CD14-positive monocyte (primary cell): ENCODE results near the gene ZNRF1. TPM values are rescaled to one million over a fixed set of nuclear protein-coding genes. Genes with fewer than 3 reads are reported as not detected.

Experiments
- DNase-seq, 3 donors: peaks; one replicate each; pipeline ENCODE4 v3.0.0-alpha.2; 2011 to 2022
- H2AFZ ChIP-seq: 2 replicates; pipeline ENCODE4 v1.6.0; 2012; ENCODE audit warnings: mild to moderate bottlenecking, low read depth, low read length, inconsistent platforms; ENCODE audit not compliant: insufficient read depth, poor library complexity, severe bottlenecking
- H3K27ac ChIP-seq, 2 donors: 1 replicate in 1 of 2; 2 replicates in 1 of 2; pipeline ENCODE4 v1.5.1; 2012 to 2013; ENCODE audit warnings: low read length in 2 of 2, control low read depth in 1 of 2, inconsistent platforms in 1 of 2, low read depth in 1 of 2, mild to moderate bottlenecking in 1 of 2
- H3K27me3 ChIP-seq, 2 donors: one replicate each; pipeline versions ENCODE4 v1.6.0 to v1.6.1; 2011 to 2013; ENCODE audit warnings: low read length in 2 of 2; ENCODE audit not compliant: control insufficient read depth in 2 of 2, insufficient read depth in 2 of 2
- H3K36me3 ChIP-seq, 2 donors: replicated peaks in 1 of 2; 1 replicate in 1 of 2; 2 replicates in 1 of 2; pipeline versions ENCODE4 v1.5.1 to v1.6.1; 2012 to 2013; ENCODE audit warnings: low read length in 2 of 2, control low read depth in 1 of 2, inconsistent platforms in 1 of 2, mild to moderate bottlenecking in 1 of 2; ENCODE audit not compliant: insufficient read depth in 2 of 2, control insufficient read depth in 1 of 2
- H3K4me1 ChIP-seq, 2 donors: 1 replicate in 1 of 2; 2 replicates in 1 of 2; pipeline versions ENCODE4 v1.5.1 to v1.6.1; 2012 to 2013; ENCODE audit warnings: low read length in 2 of 2, control low read depth in 1 of 2, inconsistent platforms in 1 of 2, mild to moderate bottlenecking in 1 of 2, moderate library complexity in 1 of 2; ENCODE audit not compliant: insufficient read depth in 2 of 2, control insufficient read depth in 1 of 2
- H3K4me2 ChIP-seq: replicated peaks from 2 replicates; pipeline ENCODE3; 2012; ENCODE audit warnings: low read length, moderate library complexity, mild to moderate bottlenecking; ENCODE audit not compliant: poor library complexity, severe bottlenecking; ENCODE audit errors: extremely low read depth
- H3K4me3 ChIP-seq, 3 experiments: fragments of 200-600 bp in 1 of 3; sonication (generic) in 1 of 3; replicated peaks in 1 of 3; 1 replicate in 2 of 3; 2 replicates in 1 of 3; pipeline ENCODE4 v1.5.1; 2011 to 2013; ENCODE audit warnings: low read length in 3 of 3, mild to moderate bottlenecking in 3 of 3, control low read depth in 2 of 3, low read depth in 2 of 3, inconsistent platforms in 1 of 3, moderate library complexity in 1 of 3
- H3K79me2 ChIP-seq: 2 replicates; pipeline ENCODE4 v1.6.0; 2012; ENCODE audit warnings: mild to moderate bottlenecking, control low read depth, inconsistent platforms, low read length, moderate library complexity; ENCODE audit not compliant: insufficient read depth
- H3K9ac ChIP-seq: 2 replicates; pipeline ENCODE4 v1.6.0; 2017; ENCODE audit warnings: low read length, mild to moderate bottlenecking; ENCODE audit not compliant: insufficient read depth, poor library complexity, severe bottlenecking
- H3K9me3 ChIP-seq, 2 donors: replicated peaks in 1 of 2; 1 replicate in 1 of 2; 2 replicates in 1 of 2; pipeline versions ENCODE4 v1.5.1 to v1.6.1; 2012 to 2013; ENCODE audit warnings: low read length in 2 of 2, control low read depth in 1 of 2; ENCODE audit not compliant: control insufficient read depth in 1 of 2, insufficient read depth in 1 of 2
- H4K20me1 ChIP-seq: 2 replicates; pipeline ENCODE4 v1.6.0; 2012; ENCODE audit warnings: mild to moderate bottlenecking, low read length, control low read depth, moderate library complexity; ENCODE audit not compliant: insufficient read depth
- H3K27ac Mint-ChIP-seq, 7 donors: one replicate each; pipeline ENCODE4 v1.8.0; 2020; ENCODE audit warnings: mild to moderate bottlenecking in 7 of 7, mixed read lengths in 7 of 7, moderate library complexity in 6 of 7, inconsistent platforms in 2 of 7
- H3K27me3 Mint-ChIP-seq, 3 donors: one replicate each; pipeline ENCODE4 v1.8.0; 2021 to 2022; ENCODE audit warnings: low read depth in 3 of 3, mild to moderate bottlenecking in 3 of 3, mixed read lengths in 3 of 3, moderate library complexity in 3 of 3, inconsistent platforms in 1 of 3
- H3K36me3 Mint-ChIP-seq, 2 donors: one replicate each; pipeline ENCODE4 v1.8.0; 2020; ENCODE audit warnings: mixed read lengths in 2 of 2, inconsistent platforms in 1 of 2, mild to moderate bottlenecking in 1 of 2
- H3K4me1 Mint-ChIP-seq: one replicate; pipeline ENCODE4 v1.8.0; 2020; ENCODE audit warnings: mild to moderate bottlenecking, mixed read lengths
- H3K4me3 Mint-ChIP-seq, 2 donors: one replicate each; pipeline ENCODE4 v1.8.0; 2020; ENCODE audit warnings: mild to moderate bottlenecking in 2 of 2, mixed read lengths in 2 of 2, moderate library complexity in 1 of 2
- H3K9me3 Mint-ChIP-seq, 7 donors: one replicate each; pipeline ENCODE4 v1.8.0; 2020 to 2022; ENCODE audit warnings: mixed read lengths in 7 of 7, mild to moderate bottlenecking in 6 of 7, moderate library complexity in 6 of 7, inconsistent platforms in 2 of 7
- WGBS: methylation state at CpG from one replicate; pipeline ENCODE4 v1.1.5; 2013; ENCODE audit warnings: missing lambda C conversion rate; ENCODE audit not compliant: insufficient coverage; 5-methylcytosine and 5-hydroxymethylcytosine counted together
- intact Hi-C, 2 donors: fragments of 100-400 bp; cut with micrococcal nuclease; formaldehyde crosslinking; loops; one replicate each; pipeline versions ENCODE4 v1.15.0 to v1.15.1; 2023
- polyA plus RNA-seq, 3 donors: library from polyadenylated mRNA; depleted of rRNA in 1 of 3; unstranded in 2 of 3; stranded (reverse) in 1 of 3; fragments of 300-500 nt in 2 of 3; fragments of >200 nt in 1 of 3; fragmentation: Illumina TruSeq in 2 of 3; gene quantifications; 1 replicate in 2 of 3; 2 replicates in 1 of 3; pipeline ENCODE4 v1.2.3, GENCODE V29; 2012 to 2021
- TF ChIP-seq, protein P1 (sequence below): fragments of 200-600 bp; IDR thresholded peaks from one replicate; pipeline ENCODE4 v1.8.0; 2022; ENCODE audit warnings: antibody characterized with exemption, mild to moderate bottlenecking

ZNRF1 gene
- polyA plus RNA-seq, 3 donors, result 1.9 to 5.3 (median 4.3) TPM

DNA sequence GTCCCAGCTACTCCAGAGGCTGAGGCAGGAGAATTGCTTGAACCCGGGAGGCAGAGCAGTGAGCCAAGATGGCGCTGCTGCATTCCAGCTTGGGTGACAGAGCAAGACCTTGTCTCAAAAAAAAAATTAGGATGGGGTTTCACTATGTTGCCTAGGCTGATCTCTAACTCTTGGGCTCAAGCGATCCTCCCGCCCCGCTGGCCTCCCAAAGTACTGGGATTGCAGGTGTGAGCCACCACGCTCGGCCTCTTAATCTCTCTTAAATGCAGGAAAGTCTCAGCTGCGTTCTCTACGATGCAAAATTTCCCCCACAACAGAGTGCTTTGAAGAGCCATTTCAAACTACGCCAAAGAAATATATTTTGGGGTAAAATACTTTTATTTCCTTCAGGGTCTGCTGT lies 8.0 kb upstream of the ZNRF1 start:
- H3K9me3 Mint-ChIP-seq, result no peaks in the 10 kb centered on the region
- Histone ChIP-seq H3K4me2 (no peak overlapping the region), H3K4me1 (no peaks in the 10 kb centered on the region), H3K27me3 (no peaks in the 10 kb centered on the region), H4K20me1 (no peaks in the 10 kb centered on the region), H3K79me2 (no peaks in the 10 kb centered on the region), H3K9me3 (no peaks in the 10 kb centered on the region), H3K4me3 (no peak overlapping the region), H3K36me3 (no peaks in the 10 kb centered on the region), H3K27ac (no peak overlapping the region), H3K9ac (no peak overlapping the region), H2AFZ (no peak overlapping the region)
- H3K4me3 Mint-ChIP-seq, result no peak overlapping the region
- H3K4me1 Mint-ChIP-seq, result no peaks in the 10 kb centered on the region
- TF ChIP-seq, protein P1, sequence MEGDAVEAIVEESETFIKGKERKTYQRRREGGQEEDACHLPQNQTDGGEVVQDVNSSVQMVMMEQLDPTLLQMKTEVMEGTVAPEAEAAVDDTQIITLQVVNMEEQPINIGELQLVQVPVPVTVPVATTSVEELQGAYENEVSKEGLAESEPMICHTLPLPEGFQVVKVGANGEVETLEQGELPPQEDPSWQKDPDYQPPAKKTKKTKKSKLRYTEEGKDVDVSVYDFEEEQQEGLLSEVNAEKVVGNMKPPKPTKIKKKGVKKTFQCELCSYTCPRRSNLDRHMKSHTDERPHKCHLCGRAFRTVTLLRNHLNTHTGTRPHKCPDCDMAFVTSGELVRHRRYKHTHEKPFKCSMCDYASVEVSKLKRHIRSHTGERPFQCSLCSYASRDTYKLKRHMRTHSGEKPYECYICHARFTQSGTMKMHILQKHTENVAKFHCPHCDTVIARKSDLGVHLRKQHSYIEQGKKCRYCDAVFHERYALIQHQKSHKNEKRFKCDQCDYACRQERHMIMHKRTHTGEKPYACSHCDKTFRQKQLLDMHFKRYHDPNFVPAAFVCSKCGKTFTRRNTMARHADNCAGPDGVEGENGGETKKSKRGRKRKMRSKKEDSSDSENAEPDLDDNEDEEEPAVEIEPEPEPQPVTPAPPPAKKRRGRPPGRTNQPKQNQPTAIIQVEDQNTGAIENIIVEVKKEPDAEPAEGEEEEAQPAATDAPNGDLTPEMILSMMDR, result no peak
- peaks cover 0 to 13% (median 7%) of the 10 kb centered on the region in 3 donors for H3K27me3 Mint-ChIP-seq
- intact Hi-C loops, result no loop called here
- DNase-seq, result no peak
- 97% methylated on average over 7 of the region's 10 CpGs for WGBS
- no peaks in the 10 kb centered on the region for H3K36me3 Mint-ChIP-seq
- no peak overlapping the region for H3K27ac Mint-ChIP-seq

DNA sequence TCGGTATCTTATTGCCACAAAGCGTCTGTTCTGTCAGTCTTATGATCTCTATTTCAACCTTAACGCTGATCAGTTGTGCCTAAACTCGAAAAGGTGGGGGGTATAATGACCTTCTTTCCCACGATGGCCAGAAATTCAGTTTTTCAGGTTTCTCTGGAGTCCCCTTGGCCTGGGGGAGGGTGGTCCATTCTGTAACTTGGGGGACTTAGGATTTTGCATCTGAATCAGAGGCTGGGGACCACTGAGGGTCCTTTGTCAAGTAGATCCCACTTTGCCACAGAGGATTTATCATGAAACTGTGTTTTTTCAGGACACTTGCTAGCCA lies 7.6 kb upstream of the ZNRF1 start:
- Mint-ChIP-seq H3K4me3 (no peak overlapping the region), H3K9me3 (peaks cover 0 to 2% (median 0%) of the 10 kb centered on the region in 7 donors), H3K27me3 (peaks cover 0 to 13% (median 7%) of the 10 kb centered on the region in 3 donors), H3K27ac (no peak overlapping the region), H3K4me1 (no peaks in the 10 kb centered on the region), H3K36me3 (no peaks in the 10 kb centered on the region)
- intact Hi-C loops, result no loop called here
- H4K20me1 ChIP-seq, result no peaks in the 10 kb centered on the region
- no peak for DNase-seq
- H3K36me3 ChIP-seq, result no peaks in the 10 kb centered on the region
- TF ChIP-seq, protein P1, result no peak
- H3K4me3 ChIP-seq, result no peak overlapping the region
- 86% methylated on average over 5 of the region's 5 CpGs for WGBS
- H3K27me3 ChIP-seq, result no peaks in the 10 kb centered on the region
- H3K4me1 ChIP-seq, result no peaks in the 10 kb centered on the region
- no peak overlapping the region for H2AFZ ChIP-seq
- no peak overlapping the region for H3K27ac ChIP-seq
- H3K9me3 ChIP-seq, result no peaks in the 10 kb centered on the region
- no peak overlapping the region for H3K4me2 ChIP-seq
- H3K79me2 ChIP-seq, result no peaks in the 10 kb centered on the region
- H3K9ac ChIP-seq, result no peak overlapping the region
